HG03196 (cell line): ENCODE results near the gene SMYD3.

Experiments
- ATAC-seq: cut with Tn5 transposase; IDR thresholded peaks from one replicate; pipeline ENCODE4 v1.9.1; 2021; ENCODE audit not compliant: unreplicated experiment

SMYD3 gene

GRCh38 chr1:246311461-246311860, 195.6 kb downstream of the SMYD3 start:
- ATAC-seq, result no peak

DNA sequence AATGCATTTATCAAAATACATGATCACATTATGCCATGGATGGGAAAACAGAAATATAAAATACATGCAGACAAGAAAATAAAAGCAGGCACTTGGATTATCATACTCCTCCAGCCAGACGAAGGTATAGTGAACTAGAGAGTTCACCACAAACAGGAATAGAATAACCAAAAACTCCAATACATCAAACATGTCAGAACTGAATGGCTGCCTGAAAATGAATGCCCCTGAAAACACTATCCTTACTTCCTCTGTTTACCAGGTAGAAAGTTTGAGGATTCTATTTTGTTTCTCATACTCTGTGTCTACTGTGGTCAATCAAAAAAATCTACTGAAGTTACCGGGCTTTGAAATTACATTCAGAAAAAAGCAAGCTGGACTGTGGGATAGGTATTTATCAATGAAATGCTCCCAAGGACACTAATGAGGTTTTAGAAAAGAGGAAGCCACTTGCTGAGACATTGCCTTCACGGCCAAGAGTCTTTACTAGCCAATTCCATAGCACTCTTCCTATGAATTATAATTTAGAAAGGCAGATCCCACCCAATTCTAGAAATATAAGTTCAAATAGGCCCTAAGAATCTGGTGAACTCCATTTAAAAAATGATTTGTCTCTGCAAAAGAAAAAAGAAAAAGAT, 197.7 kb downstream of the SMYD3 start:
- no peak for ATAC-seq

DNA sequence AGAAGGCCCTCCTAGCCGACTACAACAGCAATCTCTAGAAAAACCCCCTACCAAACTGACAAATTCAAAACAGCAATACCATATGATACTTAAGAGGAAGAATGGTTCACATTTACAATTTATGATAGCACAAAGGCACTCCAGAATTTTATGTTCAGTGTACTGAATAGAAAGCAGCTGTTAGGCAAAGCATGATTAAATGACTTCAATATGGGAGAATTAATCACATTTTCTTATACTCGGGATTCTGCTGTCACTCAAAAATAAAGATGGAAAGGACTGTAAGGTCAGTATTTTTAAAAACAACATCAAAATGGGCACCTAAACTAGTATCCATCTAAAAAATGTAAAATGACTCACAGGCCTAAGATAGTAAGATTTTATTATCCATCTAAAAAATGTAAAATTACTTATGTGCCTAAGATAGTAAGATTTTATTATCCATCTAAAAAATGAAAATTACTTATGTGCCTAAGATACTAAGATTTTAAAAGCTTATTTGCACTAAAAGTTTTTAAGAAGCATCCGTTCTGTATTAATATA, 198.5 kb downstream of the SMYD3 start:
- ATAC-seq, result no peak

GRCh38 chr1:246306415-246307037, 200.6 kb downstream of the SMYD3 start:
- ATAC-seq, result no peak

- ATAC-seq, result no peak
These were observed 202.4 kb downstream of the SMYD3 start for GRCh38 chr1:246304484-246305259.

DNA sequence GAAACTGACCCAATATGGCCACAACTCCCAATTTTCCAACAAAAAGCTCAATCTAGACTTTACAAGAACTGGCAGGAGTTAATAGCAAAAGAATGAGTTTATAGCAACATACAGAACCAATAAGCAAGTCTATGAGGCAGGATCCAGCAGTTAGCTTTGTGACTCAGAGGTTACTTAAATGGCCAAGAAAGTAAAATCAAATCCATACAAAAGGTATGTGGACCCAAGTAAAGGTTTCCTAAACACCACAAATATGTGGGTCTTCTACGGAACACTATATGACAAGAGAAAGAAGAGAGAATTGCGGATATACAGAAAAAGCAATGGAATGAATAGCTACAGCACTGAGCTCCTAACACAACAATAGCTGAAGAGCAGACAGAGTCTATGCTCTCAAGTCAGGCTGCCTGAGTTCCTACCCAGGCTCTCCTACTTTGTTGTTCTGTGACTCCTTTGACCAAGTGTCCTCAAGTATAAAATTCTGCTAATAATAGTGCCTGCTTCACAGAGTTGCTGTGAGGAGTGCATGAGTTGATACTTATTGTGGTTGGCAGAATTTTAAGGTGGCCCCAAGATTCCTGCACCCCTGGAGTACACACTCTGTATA, 204.3 kb downstream of the SMYD3 start:
- ATAC-seq, result no peak

GRCh38 chr1:246302251-246302625, 204.8 kb downstream of the SMYD3 start:
- no peak for ATAC-seq

- ATAC-seq, result no peak
These were observed 205.4 kb downstream of the SMYD3 start for GRCh38 chr1:246301553-246302250.

DNA sequence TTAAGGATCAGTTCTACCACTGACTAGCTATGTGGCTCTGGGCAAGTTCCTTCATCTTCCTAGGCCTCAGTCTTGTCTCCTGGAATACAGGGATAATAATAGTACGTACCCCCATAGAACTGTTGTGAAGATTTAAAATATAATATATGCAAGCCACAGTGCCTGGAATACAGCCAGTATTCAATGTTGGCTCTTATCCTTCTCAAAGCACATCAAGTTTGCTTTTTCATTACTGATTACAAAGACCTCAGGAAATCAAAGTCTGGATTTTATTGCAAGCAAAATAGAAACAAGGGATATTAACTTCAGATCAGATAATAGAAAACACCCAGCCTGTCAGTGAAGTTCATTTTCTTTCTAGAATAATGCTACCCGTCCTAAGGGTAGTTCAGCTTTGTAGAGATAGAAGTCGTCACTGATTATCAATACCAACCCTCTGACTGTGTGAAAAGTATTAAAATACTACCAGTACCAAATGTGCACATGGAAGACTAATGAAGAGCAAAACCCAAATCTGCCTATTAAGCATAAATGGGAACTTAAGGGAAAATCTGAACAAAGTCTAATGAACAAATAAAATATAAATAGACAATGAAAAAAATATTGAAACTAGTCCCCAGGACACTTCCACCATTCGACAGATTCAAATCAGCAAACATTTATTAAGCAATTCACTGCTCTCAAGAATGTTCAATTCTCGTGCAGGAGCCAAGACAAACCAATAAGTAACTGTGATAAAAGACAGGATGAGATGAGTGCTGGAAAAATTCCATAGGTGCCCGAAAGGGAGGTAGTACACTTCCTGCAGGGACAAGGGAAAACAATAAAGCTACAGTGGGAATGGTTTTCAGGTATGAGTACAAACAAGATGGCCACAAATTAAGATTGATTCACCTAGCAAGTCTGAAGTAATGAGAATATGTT, 206.2 kb downstream of the SMYD3 start:
- no peak for ATAC-seq

GRCh38 chr1:246297279-246298265, 209.5 kb downstream of the SMYD3 start:
- ATAC-seq, result no peak

- no peak for ATAC-seq
These were observed 211.1 kb downstream of the SMYD3 start for GRCh38 chr1:246295968-246296367.

GRCh38 chr1:246295340-246295739, 211.7 kb downstream of the SMYD3 start:
- no peak for ATAC-seq

DNA sequence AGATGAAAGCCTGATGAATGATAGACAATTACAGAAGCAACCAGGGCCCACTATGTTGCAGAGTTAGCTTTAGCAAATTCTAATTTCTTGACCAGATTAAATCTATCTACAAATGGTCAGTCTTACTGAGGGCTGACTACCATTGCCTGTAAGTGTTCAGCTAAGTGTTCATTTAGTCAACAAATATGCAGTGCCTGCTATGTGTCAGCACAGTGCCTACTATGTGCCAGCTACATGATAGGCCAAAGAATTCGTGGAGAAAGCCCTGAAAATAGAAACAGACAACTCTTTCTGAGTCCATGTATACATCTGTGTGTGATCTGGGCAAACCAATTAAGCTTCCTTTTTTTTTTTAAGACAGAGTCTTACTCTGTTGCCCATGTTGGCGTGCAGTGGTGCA, 212.8 kb downstream of the SMYD3 start:
- ATAC-seq, result no peak

DNA sequence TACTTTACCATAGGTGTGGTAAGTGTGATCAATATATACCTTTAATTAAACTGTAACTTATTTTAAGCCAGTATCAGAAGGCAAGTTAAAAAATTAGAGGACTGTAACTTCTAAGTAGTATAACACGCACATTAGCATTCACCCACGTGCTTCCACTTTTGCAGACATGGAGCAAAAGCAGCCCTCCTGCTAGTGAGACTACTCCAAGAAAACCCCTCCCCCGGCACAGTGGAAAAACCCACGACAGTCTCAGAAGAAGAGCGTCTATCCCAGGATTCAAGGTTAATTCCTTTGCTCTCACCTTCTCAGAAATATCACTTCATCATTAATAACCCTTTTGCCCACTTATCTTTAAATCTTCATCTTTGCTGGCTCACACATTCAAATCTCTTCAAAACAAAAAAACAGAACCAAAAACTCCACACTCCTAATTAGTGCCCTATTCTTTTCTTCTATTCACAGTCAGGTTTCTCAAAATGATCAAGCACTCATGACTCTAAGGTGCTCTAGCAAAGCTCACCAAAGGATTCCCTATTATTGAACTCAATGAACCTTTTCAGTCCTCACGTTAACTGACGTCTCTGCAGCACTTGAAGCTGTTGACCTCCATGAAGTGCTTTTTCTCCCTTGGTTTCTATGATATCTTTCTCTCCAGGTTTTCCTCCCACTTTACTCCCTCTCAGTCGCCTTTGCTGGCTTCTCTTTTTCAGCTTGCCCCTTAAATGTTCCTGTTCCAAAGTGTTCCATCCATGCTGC, 213.5 kb downstream of the SMYD3 start:
- ATAC-seq, result no peak

DNA sequence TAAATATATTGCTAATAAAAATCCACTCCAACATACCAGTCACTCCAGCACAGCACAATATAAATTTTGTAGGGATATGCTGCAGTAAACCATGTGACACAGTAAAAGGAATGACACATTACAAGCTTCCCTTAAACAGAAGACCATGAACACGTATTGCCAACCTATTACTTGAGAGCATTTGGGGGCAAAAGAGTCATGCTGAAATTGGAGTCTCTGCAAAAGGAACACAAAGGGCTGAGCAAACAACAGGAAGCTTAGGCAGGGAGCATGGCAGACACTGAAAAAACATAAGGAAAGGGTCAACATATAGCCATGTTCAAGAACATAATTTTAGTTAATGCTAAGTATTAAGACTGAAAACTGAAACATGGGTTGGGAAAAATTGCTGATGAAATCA, 214.5 kb downstream of the SMYD3 start:
- no peak for ATAC-seq

DNA sequence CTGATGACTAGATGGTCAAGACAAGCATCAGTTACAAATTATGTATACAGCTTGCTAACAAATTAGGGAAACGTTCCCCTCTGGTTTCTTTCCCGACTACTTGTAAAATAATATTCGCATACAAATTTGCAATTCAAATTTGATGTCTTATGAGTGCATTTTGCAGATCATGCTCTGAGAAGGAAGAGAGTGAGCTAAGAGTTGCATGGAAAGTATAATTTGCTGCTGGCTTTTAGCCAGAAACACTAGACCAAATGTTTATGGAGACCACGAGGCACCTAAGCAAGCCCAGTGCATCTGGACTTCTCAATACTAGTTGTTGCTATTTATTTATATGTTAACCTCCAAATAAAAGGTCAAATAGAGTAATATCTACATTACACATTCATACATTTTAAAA, 216.0 kb downstream of the SMYD3 start:
- no peak for ATAC-seq

- ATAC-seq, result no peak
These were observed 223.2 kb downstream of the SMYD3 start for GRCh38 chr1:246283771-246284410.

GRCh38 chr1:246281639-246282038, 225.4 kb downstream of the SMYD3 start:
- ATAC-seq, result no peak
